Esophagus (tissue), 2 donors: ENCODE results near the gene PRICKLE2. TPM values are rescaled to one million over a fixed set of nuclear protein-coding genes. Genes with fewer than 3 reads are reported as not detected.
A peak's percentile ranks its signal among the peaks of the same experiment; 100 is the strongest.

Source experiments
- H3K27ac ChIP-seq, 2 donors: one replicate each; pipeline ENCODE4 v1.5.1; 2013; ENCODE audit warnings: low read depth in 2 of 2, mild to moderate bottlenecking in 2 of 2, inconsistent platforms in 1 of 2, low read length in 1 of 2, moderate library complexity in 1 of 2
- H3K27me3 ChIP-seq, 2 donors: one replicate each; pipeline ENCODE4 v1.6.1; 2013; ENCODE audit warnings: low read length in 2 of 2, control low read depth in 1 of 2, mild to moderate bottlenecking in 1 of 2; ENCODE audit not compliant: insufficient read depth in 2 of 2, control insufficient read depth in 1 of 2
- H3K36me3 ChIP-seq, 2 donors: one replicate each; pipeline ENCODE4 v1.6.1; 2013; ENCODE audit warnings: low read length in 1 of 2; ENCODE audit not compliant: control insufficient read depth in 2 of 2, insufficient read depth in 2 of 2
- H3K4me1 ChIP-seq, 2 donors: one replicate each; pipeline ENCODE4 v1.6.1; 2013; ENCODE audit warnings: low read length in 1 of 2; ENCODE audit not compliant: control insufficient read depth in 2 of 2, insufficient read depth in 2 of 2
- H3K4me3 ChIP-seq, 2 donors: one replicate each; pipeline ENCODE4 v1.5.1; 2013; ENCODE audit warnings: low read length in 2 of 2, mild to moderate bottlenecking in 2 of 2, low read depth in 1 of 2, moderate library complexity in 1 of 2
- H3K9me3 ChIP-seq, 2 donors: one replicate each; pipeline ENCODE4 v1.6.1; 2013; ENCODE audit warnings: mild to moderate bottlenecking in 2 of 2, low read depth in 1 of 2, low read length in 1 of 2, moderate library complexity in 1 of 2; ENCODE audit not compliant: control insufficient read depth in 2 of 2, insufficient read depth in 1 of 2
- WGBS, 2 donors: extraction: QIAGEN DNeasy Blood & Tissue Kit; methylation state at CpG; one replicate each; pipeline ENCODE4 v1.1.7; 2013; 5-methylcytosine and 5-hydroxymethylcytosine counted together
- polyA plus RNA-seq, 2 donors: library from polyadenylated mRNA; stranded (reverse); fragments of 200-250 nt; gene quantifications; one replicate each; pipeline ENCODE4 v1.2.3, GENCODE V29; 2013
- donor health status: healthy with polysubstance abuse.
- donor health status: Bipolar disorder and iron deficiency.

The PRICKLE2 gene
- polyA plus RNA-seq, 2 donors: 1.3 to 2.7 TPM

DNA sequence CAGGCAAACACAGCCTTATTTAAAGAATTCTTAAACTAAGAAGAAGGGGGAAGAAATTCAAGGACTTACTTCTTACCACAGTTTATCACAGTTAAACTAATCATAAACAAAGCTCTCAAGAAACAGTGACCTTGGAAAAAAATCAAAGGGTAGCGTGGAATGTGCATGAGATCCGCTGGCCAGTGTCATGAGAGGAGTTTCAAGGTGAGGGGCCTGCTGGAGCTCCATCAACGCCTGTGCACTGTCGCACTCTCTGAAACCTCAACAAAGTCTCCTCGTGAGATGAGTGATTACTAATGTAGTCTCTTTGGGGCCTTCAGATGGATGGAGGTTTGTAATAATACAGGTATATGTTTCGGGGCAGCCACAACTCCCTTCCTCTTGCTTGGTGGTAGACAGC is 28.4 kb upstream of the PRICKLE2 start:
- Histone ChIP-seq H3K36me3 (no peaks in the 10 kb centered on the region), H3K4me1 (no peaks in the 10 kb centered on the region), H3K9me3 (no peaks in the 10 kb centered on the region), H3K27me3 (no peaks in the 10 kb centered on the region), H3K27ac (peak overlapping the region in 1 of 2 donors; percentile 60), H3K4me3 (no peak overlapping the region)
- 83 to 85% methylated on average over 6 of the region's 6 CpGs for WGBS, 2 donors

GRCh38 chr3:64251019-64251418 is 25.8 kb upstream of the PRICKLE2 start:
- H3K27ac ChIP-seq: no peak overlapping the region
- 86 to 91% methylated on average over 3 of the region's 3 CpGs for WGBS, 2 donors
- H3K27me3 ChIP-seq: no peaks in the 10 kb centered on the region

DNA sequence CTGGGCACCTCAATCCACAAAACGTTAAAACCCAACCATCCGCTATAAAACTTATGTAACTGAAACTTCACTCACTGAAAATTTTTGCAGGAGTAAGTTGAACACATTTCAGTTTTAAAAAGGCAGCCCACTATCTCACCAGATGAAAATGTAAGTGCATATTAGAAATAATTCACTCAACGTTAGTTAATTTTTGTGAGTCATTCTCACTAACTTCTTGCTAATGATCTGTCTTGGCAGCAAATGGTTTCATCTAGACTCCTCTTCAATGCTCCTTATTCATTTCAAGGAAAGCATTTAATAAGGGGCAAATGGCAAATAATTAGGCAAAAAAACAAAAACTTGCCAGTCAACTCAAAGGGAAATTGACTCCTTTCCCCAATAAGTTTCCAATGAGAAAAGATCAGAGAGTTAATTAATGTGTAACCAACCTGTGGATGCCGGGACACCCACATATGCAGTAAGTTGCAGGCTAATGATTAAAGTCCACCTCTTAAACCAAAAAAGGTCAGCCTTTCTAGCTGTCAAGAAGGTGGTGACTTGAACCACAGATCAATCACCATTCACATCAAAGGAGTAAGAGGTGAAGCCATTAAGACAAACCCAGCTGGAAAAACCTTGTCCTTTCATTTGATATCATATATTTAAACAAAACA is 22.9 kb upstream of the PRICKLE2 start:
- H3K27ac ChIP-seq: no peak overlapping the region
- no peaks in the 10 kb centered on the region for H3K4me1 ChIP-seq
- H3K27me3 ChIP-seq: no peaks in the 10 kb centered on the region
- 59 to 69% methylated on average over 4 of the region's 4 CpGs for WGBS, 2 donors
- no peaks in the 10 kb centered on the region for H3K36me3 ChIP-seq
- H3K9me3 ChIP-seq: no peaks in the 10 kb centered on the region
- H3K4me3 ChIP-seq: no peak overlapping the region

More at GRCh38 chr3:64251019-64251418, 25.8 kb upstream of the PRICKLE2 start:
- no peaks in the 10 kb centered on the region for H3K9me3 ChIP-seq
- no peak overlapping the region for H3K4me3 ChIP-seq
- H3K36me3 ChIP-seq: no peaks in the 10 kb centered on the region
- H3K4me1 ChIP-seq: no peaks in the 10 kb centered on the region

- Histone ChIP-seq H3K9me3 (no peaks in the 10 kb centered on the region), H3K4me3 (no peak overlapping the region), H3K4me1 (peaks cover 0 to 1% of the 10 kb centered on the region in 2 donors), H3K36me3 (no peaks in the 10 kb centered on the region), H3K27me3 (no peaks in the 10 kb centered on the region), H3K27ac (no peak overlapping the region)
- WGBS, 2 donors: 80 to 83% methylated on average over 9 of the region's 9 CpGs
Observed at GRCh38 chr3:64244011-64244942, 19.0 kb upstream of the PRICKLE2 start.

DNA sequence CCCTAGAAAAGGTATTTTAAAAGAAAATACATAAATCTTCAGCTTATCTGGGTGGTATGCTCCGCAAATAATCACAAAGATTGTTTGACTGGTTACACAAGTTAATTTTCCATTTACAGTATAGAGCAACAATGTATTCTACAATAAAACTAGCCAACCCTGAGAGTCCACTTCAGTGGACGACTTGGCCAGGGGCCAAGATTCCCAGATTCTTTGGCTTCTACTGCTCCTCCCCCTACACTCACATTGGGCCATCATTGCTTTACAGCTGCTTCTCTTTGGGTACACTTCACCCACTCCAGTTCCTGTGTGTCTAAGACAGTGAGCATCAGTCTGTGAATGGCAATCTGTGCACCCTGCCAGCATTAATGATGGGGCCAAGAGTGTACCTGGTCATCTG is 17.2 kb upstream of the PRICKLE2 start:
- Histone ChIP-seq H3K27me3 (no peaks in the 10 kb centered on the region), H3K9me3 (no peaks in the 10 kb centered on the region), H3K4me1 (peaks cover 0 to 4% of the 10 kb centered on the region in 2 donors), H3K4me3 (no peak overlapping the region), H3K36me3 (no peaks in the 10 kb centered on the region), H3K27ac (no peak overlapping the region)
- 56 to 64% methylated on average over 2 of the region's 2 CpGs for WGBS, 2 donors

- H3K4me1 ChIP-seq: peaks cover 0 to 4% of the 10 kb centered on the region in 2 donors
- H3K4me3 ChIP-seq: no peak overlapping the region
- H3K27me3 ChIP-seq: no peaks in the 10 kb centered on the region
- H3K36me3 ChIP-seq: no peaks in the 10 kb centered on the region
- no peaks in the 10 kb centered on the region for H3K9me3 ChIP-seq
- H3K27ac ChIP-seq: peak overlapping the region in 1 of 2 donors; percentile 9
- WGBS, 2 donors: 73% methylated on average over 2 of the region's 2 CpGs
Observed at GRCh38 chr3:64240959-64241358, 15.7 kb upstream of the PRICKLE2 start.

GRCh38 chr3:64240396-64240795 is 15.1 kb upstream of the PRICKLE2 start:
- WGBS, 2 donors: 90 to 94% methylated on average over 3 of the region's 3 CpGs

DNA sequence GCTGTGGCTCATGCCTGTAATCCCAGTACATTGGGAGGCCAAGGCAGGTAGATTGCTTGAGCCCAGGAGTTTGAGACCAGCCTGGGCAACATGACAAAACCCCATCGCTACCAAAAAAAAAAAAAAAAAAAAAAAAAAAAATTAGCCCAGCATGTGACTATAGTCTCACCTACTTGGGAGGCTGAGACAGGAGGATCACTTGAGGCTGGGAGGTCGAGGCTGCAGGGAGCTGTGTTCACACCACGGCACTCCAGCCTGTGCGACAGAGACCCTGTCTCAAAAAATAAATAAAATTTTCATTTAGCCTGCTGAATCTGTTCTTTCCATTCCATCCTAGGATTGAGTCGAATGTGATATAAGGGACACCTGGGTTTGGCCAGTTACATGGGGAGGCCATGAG is 14.6 kb upstream of the PRICKLE2 start:
- H3K4me3 ChIP-seq: no peak overlapping the region

More at GRCh38 chr3:64240396-64240795, 15.1 kb upstream of the PRICKLE2 start:
- H3K4me1 ChIP-seq: peaks cover 0 to 4% of the 10 kb centered on the region in 2 donors
- no peaks in the 10 kb centered on the region for H3K27me3 ChIP-seq
- H3K36me3 ChIP-seq: no peaks in the 10 kb centered on the region
- H3K9me3 ChIP-seq: no peaks in the 10 kb centered on the region
- no peak overlapping the region for H3K27ac ChIP-seq
- no peak overlapping the region for H3K4me3 ChIP-seq

GRCh38 chr3:64238971-64239667 is 13.9 kb upstream of the PRICKLE2 start:
- 26 to 37% methylated on average over 12 of the region's 12 CpGs for WGBS, 2 donors
- peaks cover 0 to 4% of the 10 kb centered on the region in 2 donors for H3K4me1 ChIP-seq
- peak overlapping the region; percentile 34 to 85 for H3K27ac ChIP-seq

More for the DNA sequence above, 14.6 kb upstream of the PRICKLE2 start:
- Histone ChIP-seq H3K9me3 (no peaks in the 10 kb centered on the region), H3K36me3 (no peaks in the 10 kb centered on the region), H3K27ac (peak overlapping the region in 1 of 2 donors; percentile 29), H3K27me3 (no peaks in the 10 kb centered on the region), H3K4me1 (peaks cover 0 to 4% of the 10 kb centered on the region in 2 donors)
- 85 to 90% methylated on average over 5 of the region's 5 CpGs for WGBS, 2 donors

More at GRCh38 chr3:64238971-64239667, 13.9 kb upstream of the PRICKLE2 start:
- Histone ChIP-seq H3K9me3 (no peaks in the 10 kb centered on the region), H3K36me3 (no peaks in the 10 kb centered on the region), H3K4me3 (no peak overlapping the region), H3K27me3 (no peaks in the 10 kb centered on the region)
